Endothelial cell of umbilical vein (primary cell): ENCODE results near the gene COPS2. TPM values are rescaled to one million over a fixed set of nuclear protein-coding genes. Genes with fewer than 3 reads are reported as not detected.

Source experiments
- BruUV-seq: library from RNA; stranded (reverse); fragments of 400-500 nt; replicated peaks from 2 replicates; lab custom pipeline; 2021; lab: Mats Ljungman, UMichigan
- CTCF ChIA-PET: fragments of 300-600, 350-600 bp; sonication (Branson Sonifier 250); formaldehyde crosslinking; loops from one replicate; lab custom pipeline; 2021; ENCODE audit warnings: antibody characterized with exemption, inconsistent platforms; lab: Charles Lee
- POLR2A ChIA-PET: fragments of 300-600, 350-600 bp; sonication (Branson Sonifier 250); formaldehyde crosslinking; loops from one replicate; lab custom pipeline; 2021; ENCODE audit warnings: antibody characterized with exemption, inconsistent platforms; lab: Charles Lee
- DNase-seq: peaks from one replicate; pipeline ENCODE4 v3.0.0-alpha.2; 2011; ENCODE audit warnings: low read depth, low spot score
- FAIRE-seq: peaks from 2 replicates; lab custom pipeline; 2011; peaks lifted over from hg19 to GRCh38; lab: Jason Lieb, UNC
- H2AFZ ChIP-seq: 2 replicates; pipeline ENCODE4 v1.6.0; 2012; ENCODE audit warnings: low read depth, low read length, control low read depth, inconsistent platforms
- H3K27ac ChIP-seq: 2 replicates; pipeline ENCODE4 v1.5.1; 2011; ENCODE audit warnings: low read depth, mild to moderate bottlenecking, control low read depth, low read length, moderate library complexity; ENCODE audit not compliant: insufficient read depth
- H3K27me3 ChIP-seq, 2 experiments: 2 replicates each; pipeline versions ENCODE4 v1.6.0 to v1.6.1; 2011; ENCODE audit warnings: low read length in 2 of 2, mixed read lengths in 1 of 2; ENCODE audit not compliant: control insufficient read depth in 2 of 2, insufficient read depth in 2 of 2
- H3K36me3 ChIP-seq, 2 experiments: 2 replicates in 1 of 2; 3 replicates in 1 of 2; pipeline ENCODE4 v1.5.1; 2011; ENCODE audit warnings: low read length in 2 of 2, mild to moderate bottlenecking in 1 of 2, moderate library complexity in 1 of 2; ENCODE audit not compliant: control insufficient read depth in 2 of 2, insufficient read depth in 2 of 2; ENCODE audit errors: extremely low read depth in 1 of 2
- H3K4me1 ChIP-seq: 3 replicates; pipeline ENCODE4 v1.5.1; 2011; ENCODE audit warnings: mild to moderate bottlenecking, low read length; ENCODE audit not compliant: control insufficient read depth, insufficient read depth; ENCODE audit errors: extremely low read depth
- H3K4me2 ChIP-seq: 2 replicates; pipeline ENCODE4 v1.6.1; 2011; ENCODE audit warnings: low read length, control low read depth, mixed read lengths; ENCODE audit not compliant: insufficient read depth
- H3K4me3 ChIP-seq, 3 experiments: fragments of 200-600 bp in 1 of 3; sonication (generic), shearing (Covaris generic) in 1 of 3; replicated peaks in 1 of 3; 2 replicates each; pipeline ENCODE4 v1.5.1; 2011 to 2016; ENCODE audit warnings: control low read depth in 3 of 3, low read length in 3 of 3, mild to moderate bottlenecking in 2 of 3, inconsistent platforms in 1 of 3, low read depth in 1 of 3, moderate library complexity in 1 of 3; ENCODE audit not compliant: insufficient read depth in 1 of 3
- H3K79me2 ChIP-seq: 2 replicates; pipeline ENCODE4 v1.6.0; 2012; ENCODE audit warnings: low read length, inconsistent platforms; ENCODE audit not compliant: control insufficient read depth, insufficient read depth
- H3K9ac ChIP-seq: replicated peaks from 2 replicates; pipeline ENCODE3; 2011; ENCODE audit warnings: low read length, control low read depth; ENCODE audit not compliant: insufficient read depth; ENCODE audit errors: extremely low read depth
- H3K9me1 ChIP-seq: replicated peaks from 3 replicates; pipeline ENCODE4 v1.6.0; 2011; ENCODE audit warnings: mild to moderate bottlenecking, low read length; ENCODE audit not compliant: control insufficient read depth, insufficient read depth; ENCODE audit errors: extremely low read depth
- H3K9me3 ChIP-seq: replicated peaks from 2 replicates; pipeline ENCODE4 v1.5.1; 2012; ENCODE audit warnings: low read length, inconsistent platforms; ENCODE audit not compliant: control insufficient read depth, insufficient read depth
- H4K20me1 ChIP-seq: replicated peaks from 2 replicates; pipeline ENCODE3; 2011; ENCODE audit warnings: mild to moderate bottlenecking, low read length; ENCODE audit not compliant: control insufficient read depth, insufficient read depth; ENCODE audit errors: extremely low read depth
- FOS ChIP-seq: IDR thresholded peaks from 2 replicates; pipeline ENCODE4 v1.6.1; 2011; ENCODE audit warnings: mild to moderate bottlenecking, low read length, moderate library complexity, borderline replicate concordance; ENCODE audit not compliant: insufficient read depth
- GATA2 ChIP-seq: IDR thresholded peaks from 2 replicates; pipeline ENCODE4 v1.7.0; 2011; ENCODE audit warnings: low read depth, mild to moderate bottlenecking, moderate library complexity, mixed read lengths, low read length; ENCODE audit not compliant: insufficient read length, insufficient read depth
- MYC ChIP-seq: IDR thresholded peaks from one replicate; pipeline ENCODE4 v1.6.1; 2011; ENCODE audit warnings: mild to moderate bottlenecking, low read depth, low read length
- POLR2A ChIP-seq: IDR thresholded peaks from 2 replicates; pipeline ENCODE4 v1.6.1; 2012; ENCODE audit warnings: low read depth, mild to moderate bottlenecking, control low read depth, low read length
- POLR2AphosphoS5 ChIP-seq: IDR thresholded peaks from 2 replicates; pipeline ENCODE4 v1.6.1; 2012; ENCODE audit warnings: low read depth, mild to moderate bottlenecking, control low read depth, low read length, moderate library complexity; ENCODE audit not compliant: insufficient read depth
- dilution Hi-C: fragments of 300-500 bp; cut with MboI; formaldehyde crosslinking; loops from one replicate; pipeline ENCODE4 v1.15.0; 2019; ENCODE audit warnings: low sequenced_read_pairs; ENCODE audit not compliant: extremely low pct_ligation_motif_present
- intact Hi-C: fragments of 100-400 bp; cut with micrococcal nuclease; formaldehyde crosslinking; loops from one replicate; pipeline ENCODE4 v1.10.0; 2022
- polyA plus RNA-seq, 4 experiments: library from polyadenylated mRNA; depleted of rRNA in 3 of 4; stranded (reverse) in 3 of 4; unstranded in 1 of 4; fragments of >200 nt; gene quantifications; 2 replicates each; pipeline versions ENCODE4 v1.2.1 to v1.2.3, GENCODE V29; 2011 to 2012; ENCODE audit warnings: missing spikeins in 1 of 4
- total RNA-seq: library from RNA; stranded (reverse); gene quantifications from 2 replicates; pipeline ENCODE4 v1.2.3, GENCODE V29; 2021
- TF ChIP-seq, protein P1 (sequence below): IDR thresholded peaks from 2 replicates; pipeline ENCODE4 v1.6.1; 2011; ENCODE audit not compliant: insufficient read depth, insufficient read length
- TF ChIP-seq, protein P2 (sequence below), 2 donors: IDR thresholded peaks; 1 replicate in 1 of 2; 2 replicates in 1 of 2; pipeline ENCODE4 v1.5.1; 2011; ENCODE audit warnings: low read length in 2 of 2, mild to moderate bottlenecking in 2 of 2, moderate library complexity in 2 of 2, control low read depth in 1 of 2, inconsistent platforms in 1 of 2, low read depth in 1 of 2; ENCODE audit not compliant: insufficient read depth in 1 of 2; ENCODE audit errors: extremely low read depth in 1 of 2

The COPS2 gene
- total and polyA plus RNA-seq, 2 donors (not counting 3 experiments of a cell fraction or from before 2014, with no cell fraction given) = 20.2 to 79.3 TPM

DNA sequence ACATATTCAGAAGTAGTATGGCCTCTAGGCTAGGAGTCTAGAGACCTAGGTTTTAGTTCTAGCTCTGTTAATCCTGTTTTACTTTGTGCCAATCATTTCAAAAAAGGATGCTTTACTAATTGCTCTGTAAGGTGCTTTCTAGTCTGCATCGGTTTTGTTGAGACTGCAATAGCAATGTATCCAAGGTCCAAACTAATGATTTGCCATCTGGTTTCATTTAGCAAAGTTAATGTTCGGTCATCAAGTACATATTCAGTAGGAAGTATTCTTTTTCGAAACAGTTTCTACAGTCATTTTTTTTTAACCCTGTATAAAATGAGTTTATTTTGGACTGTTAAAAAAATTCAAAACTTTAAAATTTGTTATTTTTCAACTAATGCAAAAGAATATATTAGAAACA, 12.6 kb upstream of the COPS2 start:
- POLR2A ChIA-PET = no interaction called here
- FAIRE-seq = no peak
- no peaks in the 10 kb centered on the region for H3K27me3 ChIP-seq

More for the DNA sequence above, 12.6 kb upstream of the COPS2 start:
- Histone ChIP-seq H3K36me3 (no peaks in the 10 kb centered on the region), H3K79me2 (peaks cover 21% of the 10 kb centered on the region), H3K9ac (no peak overlapping the region), H3K4me3 (no peak overlapping the region), H3K9me1 (no peaks in the 10 kb centered on the region), H2AFZ (no peak overlapping the region), H3K4me2 (no peak overlapping the region), H3K27ac (no peak overlapping the region), H3K4me1 (peaks cover 10% of the 10 kb centered on the region), H4K20me1 (no peaks in the 10 kb centered on the region), H3K9me3 (no peaks in the 10 kb centered on the region)
- no TSS peak for BruUV-seq
- no peak for DNase-seq
- dilution Hi-C loops (no loop called here), intact Hi-C loops (no loop called here)
- TF ChIP-seq POLR2AphosphoS5 (no peak), FOS (no peak), GATA2 (no peak), MYC (no peak), POLR2A (no peak)
- TF ChIP-seq, protein P1, sequence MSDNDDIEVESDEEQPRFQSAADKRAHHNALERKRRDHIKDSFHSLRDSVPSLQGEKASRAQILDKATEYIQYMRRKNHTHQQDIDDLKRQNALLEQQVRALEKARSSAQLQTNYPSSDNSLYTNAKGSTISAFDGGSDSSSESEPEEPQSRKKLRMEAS = no peak
- TF ChIP-seq, protein P2, sequence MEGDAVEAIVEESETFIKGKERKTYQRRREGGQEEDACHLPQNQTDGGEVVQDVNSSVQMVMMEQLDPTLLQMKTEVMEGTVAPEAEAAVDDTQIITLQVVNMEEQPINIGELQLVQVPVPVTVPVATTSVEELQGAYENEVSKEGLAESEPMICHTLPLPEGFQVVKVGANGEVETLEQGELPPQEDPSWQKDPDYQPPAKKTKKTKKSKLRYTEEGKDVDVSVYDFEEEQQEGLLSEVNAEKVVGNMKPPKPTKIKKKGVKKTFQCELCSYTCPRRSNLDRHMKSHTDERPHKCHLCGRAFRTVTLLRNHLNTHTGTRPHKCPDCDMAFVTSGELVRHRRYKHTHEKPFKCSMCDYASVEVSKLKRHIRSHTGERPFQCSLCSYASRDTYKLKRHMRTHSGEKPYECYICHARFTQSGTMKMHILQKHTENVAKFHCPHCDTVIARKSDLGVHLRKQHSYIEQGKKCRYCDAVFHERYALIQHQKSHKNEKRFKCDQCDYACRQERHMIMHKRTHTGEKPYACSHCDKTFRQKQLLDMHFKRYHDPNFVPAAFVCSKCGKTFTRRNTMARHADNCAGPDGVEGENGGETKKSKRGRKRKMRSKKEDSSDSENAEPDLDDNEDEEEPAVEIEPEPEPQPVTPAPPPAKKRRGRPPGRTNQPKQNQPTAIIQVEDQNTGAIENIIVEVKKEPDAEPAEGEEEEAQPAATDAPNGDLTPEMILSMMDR (IDR thresholded peaks at IDR 0.05; ENCODE audit: extremely low read depth in 1 of 2, insufficient read depth in 1 of 2, low read depth in 1 of 2, low read length in 2 of 2) = no peak
- CTCF ChIA-PET = no interaction called here
